GM12892 (cell line): ENCODE measurements around the gene BCL2A1.

Experiments
- POLR2A ChIP-seq: IDR thresholded peaks from 2 replicates; pipeline ENCODE4 v1.6.1; 2011; ENCODE audit warnings: low read depth, low read length, control low read depth
- TAF1 ChIP-seq: IDR thresholded peaks from 2 replicates; pipeline ENCODE4 v1.6.1; 2011; ENCODE audit warnings: low read depth, mild to moderate bottlenecking, control low read depth, low read length, borderline replicate concordance

DNA sequence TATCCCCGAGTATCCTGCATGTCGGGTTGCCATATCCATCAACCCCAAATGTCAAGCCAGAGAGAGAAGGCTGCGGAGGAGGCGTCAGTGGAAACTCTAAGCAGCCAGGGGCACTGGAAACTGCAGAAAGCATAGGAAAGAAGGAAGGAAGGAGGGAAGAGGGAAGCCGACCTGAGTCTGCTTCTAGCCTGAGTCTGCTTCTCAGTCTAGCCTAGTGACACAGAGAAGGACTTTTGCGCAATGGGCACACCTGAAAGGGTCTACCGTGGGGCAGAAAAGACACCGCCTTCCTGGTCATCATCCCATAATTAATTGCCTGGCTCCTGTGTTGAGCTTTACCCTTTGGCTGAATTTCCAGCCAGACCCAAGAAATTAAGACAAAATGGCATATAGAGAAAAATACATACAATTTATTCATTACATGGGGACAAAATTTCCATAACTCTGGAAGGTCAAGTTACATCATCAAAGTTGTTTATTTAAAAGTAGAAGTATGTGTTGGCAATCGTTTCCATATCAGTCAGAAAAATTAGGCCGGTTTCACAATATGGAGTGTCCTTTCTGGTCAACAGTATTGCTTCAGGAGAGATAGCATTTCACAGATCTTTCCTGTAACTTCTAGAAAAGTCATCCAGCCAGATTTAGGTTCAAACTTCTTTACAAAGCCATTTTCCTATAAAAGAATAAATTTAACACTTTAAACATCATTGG lies 10.3 kb downstream of the BCL2A1 start:
- no peak for TF ChIP-seq TAF1
- no peak for TF ChIP-seq POLR2A
